NCI-H524 treated with DMSO at 0.1 percent for 48 hours (cell line): Measurements from ENCODE around the gene RFX4.

Source experiments
- DNase-seq: peaks from one replicate; lab custom pipeline; 2025; lab: John Stamatoyannopoulos, UW

RFX4 gene

GRCh38 chr12:106582641-106583230, at the start of gene RFX4:
TSS of gene RFX4 (plus strand) at chr12:106583004. CDS start at chr12:106583321, 317 bp downstream.
- no peak for DNase-seq

- no peak for DNase-seq
Observed at GRCh38 chr12:106541201-106541600, 41.6 kb upstream of the RFX4 start.

GRCh38 chr12:106551410-106551809, 31.4 kb upstream of the RFX4 start:
- DNase-seq: no peak

GRCh38 chr12:106552228-106552627, 30.6 kb upstream of the RFX4 start:
- no peak for DNase-seq

GRCh38 chr12:106564678-106565329, 18.0 kb upstream of the RFX4 start:
- DNase-seq: no peak

GRCh38 chr12:106566771-106567170, 16.0 kb upstream of the RFX4 start:
- DNase-seq: no peak

- DNase-seq: no peak
Observed at GRCh38 chr12:106573239-106573638, 9.6 kb upstream of the RFX4 start.

- DNase-seq: no peak
Observed at GRCh38 chr12:106576848-106577247, 6.0 kb upstream of the RFX4 start.

- no peak for DNase-seq
Observed at GRCh38 chr12:106580671-106581508, 1.9 kb upstream of the RFX4 start.

- no peak for DNase-seq
Observed at GRCh38 chr12:106581543-106582248, 1.1 kb upstream of the RFX4 start.

GRCh38 chr12:106582249-106582591, 584 bp upstream of the RFX4 start:
- no peak for DNase-seq

- DNase-seq: no peak
Observed at GRCh38 chr12:106583242-106584103, 669 bp downstream of the RFX4 start.

- no peak for DNase-seq
Observed at GRCh38 chr12:106584104-106585064, 1.6 kb downstream of the RFX4 start.

- DNase-seq: no peak
Observed at GRCh38 chr12:106585105-106585520, 2.3 kb downstream of the RFX4 start.

GRCh38 chr12:106585521-106586277, 2.9 kb downstream of the RFX4 start:
- no peak for DNase-seq

GRCh38 chr12:106586278-106586802, 3.5 kb downstream of the RFX4 start:
- no peak for DNase-seq

- no peak for DNase-seq
Observed at GRCh38 chr12:106586803-106587684, 4.2 kb downstream of the RFX4 start.

GRCh38 chr12:106588771-106589170, 6.0 kb downstream of the RFX4 start:
- DNase-seq: no peak
